Chondrocyte (in vitro differentiated cells): ENCODE data around the gene KRTAP10-5. TPM values are rescaled to one million over a fixed set of nuclear protein-coding genes. Genes with fewer than 3 reads are reported as not detected.

Source experiments
- DNase-seq: peaks from one replicate; pipeline ENCODE4 v3.0.0; 2021; ENCODE audit warnings: mixed read lengths, low spot score
- H3K27ac Mint-ChIP-seq: one replicate; pipeline ENCODE4 v1.8.0; 2021; ENCODE audit warnings: mild to moderate bottlenecking, moderate library complexity, mixed read lengths; ENCODE audit not compliant: unreplicated experiment
- H3K27me3 Mint-ChIP-seq: 2 replicates; pipeline ENCODE4 v1.8.0; 2021; ENCODE audit warnings: low read depth, mixed read lengths
- H3K36me3 Mint-ChIP-seq: 2 replicates; pipeline ENCODE4 v1.8.0; 2021; ENCODE audit warnings: low read depth, mixed read lengths
- H3K4me1 Mint-ChIP-seq: 2 replicates; pipeline ENCODE4 v1.8.0; 2021; ENCODE audit warnings: low read depth, mild to moderate bottlenecking, mixed read lengths
- H3K4me3 Mint-ChIP-seq: one replicate; pipeline ENCODE4 v1.8.0; 2021; ENCODE audit warnings: mild to moderate bottlenecking, moderate library complexity, mixed read lengths; ENCODE audit not compliant: unreplicated experiment
- H3K9me3 Mint-ChIP-seq: 2 replicates; pipeline ENCODE4 v1.8.0; 2021; ENCODE audit warnings: low read depth, mixed read lengths
- CTCF ChIP-seq: fragments of 200-600 bp; sonication (generic); IDR thresholded peaks from 2 replicates; pipeline ENCODE4 v1.5.0; 2021; ENCODE audit warnings: antibody characterized with exemption, mild to moderate bottlenecking, moderate library complexity
- total RNA-seq: library from RNA; stranded (reverse); gene quantifications from 3 replicates; pipeline ENCODE4 v1.2.1, GENCODE V29; 2021

Gene KRTAP10-5
- total RNA-seq, 1 donor from 2014 or later, result not detected

GRCh38 chr21:44569861-44570517 is 10.4 kb downstream of the KRTAP10-5 start:
- no peak for TF ChIP-seq CTCF
- DNase-seq, result peak; percentile 83
- peaks cover 2% of the 10 kb centered on the region for H3K36me3 Mint-ChIP-seq
- no peak overlapping the region for H3K27ac Mint-ChIP-seq
- peaks cover 15% of the 10 kb centered on the region for H3K9me3 Mint-ChIP-seq
- H3K27me3 Mint-ChIP-seq, result peaks cover 27% of the 10 kb centered on the region
- H3K4me1 Mint-ChIP-seq, result peaks cover 6% of the 10 kb centered on the region
- H3K4me3 Mint-ChIP-seq, result no peak overlapping the region

- H3K4me1 Mint-ChIP-seq, result peaks cover 6% of the 10 kb centered on the region
- no peak for DNase-seq
These were observed 11.5 kb downstream of the KRTAP10-5 start for GRCh38 chr21:44568667-44569556.

GRCh38 chr21:44568261-44568660 is 12.1 kb downstream of the KRTAP10-5 start:
- Mint-ChIP-seq H3K4me3 (no peak overlapping the region), H3K9me3 (peaks cover 21% of the 10 kb centered on the region), H3K36me3 (peaks cover 2% of the 10 kb centered on the region), H3K4me1 (peaks cover 5% of the 10 kb centered on the region), H3K27me3 (peaks cover 23% of the 10 kb centered on the region), H3K27ac (no peak overlapping the region)
- DNase-seq, result no peak
- no peak for TF ChIP-seq CTCF

More at GRCh38 chr21:44568667-44569556, 11.5 kb downstream of the KRTAP10-5 start:
- no peak for TF ChIP-seq CTCF
- peaks cover 22% of the 10 kb centered on the region for H3K27me3 Mint-ChIP-seq
- no peak overlapping the region for H3K4me3 Mint-ChIP-seq
- no peak overlapping the region for H3K27ac Mint-ChIP-seq
- peaks cover 18% of the 10 kb centered on the region for H3K9me3 Mint-ChIP-seq
- peaks cover 2% of the 10 kb centered on the region for H3K36me3 Mint-ChIP-seq

GRCh38 chr21:44567481-44568171 is 12.8 kb downstream of the KRTAP10-5 start:
- peaks cover 27% of the 10 kb centered on the region for H3K9me3 Mint-ChIP-seq
- no peaks in the 10 kb centered on the region for H3K4me1 Mint-ChIP-seq
- H3K27me3 Mint-ChIP-seq, result peaks cover 23% of the 10 kb centered on the region
- H3K27ac Mint-ChIP-seq, result no peak overlapping the region
- no peak for DNase-seq
- no peak overlapping the region for H3K4me3 Mint-ChIP-seq
- TF ChIP-seq CTCF, result no peak
- H3K36me3 Mint-ChIP-seq, result peaks cover 2% of the 10 kb centered on the region

- Mint-ChIP-seq H3K36me3 (peaks cover 5% of the 10 kb centered on the region), H3K9me3 (peaks cover 30% of the 10 kb centered on the region), H3K27ac (no peak overlapping the region), H3K4me1 (no peaks in the 10 kb centered on the region), H3K27me3 (peaks cover 33% of the 10 kb centered on the region), H3K4me3 (no peak overlapping the region)
- no peak for TF ChIP-seq CTCF
- no peak for DNase-seq
These were observed 14.0 kb downstream of the KRTAP10-5 start for GRCh38 chr21:44566403-44566802.
